Activated T-cell treated with anti-CD3 and anti-CD28 coated beads for 1 hour (primary cell): ENCODE measurements around the gene PCDHA7.
"Not testable (repeated sequence)": the region's sequence is repeated elsewhere in the genome, so short reads cannot be mapped to it uniquely, and the experiment has no call there.

Experiments used
- DNase-seq: peaks from one replicate; pipeline ENCODE4 v3.0.0-alpha.2; 2020; ENCODE audit warnings: low read depth

The PCDHA7 gene

DNA sequence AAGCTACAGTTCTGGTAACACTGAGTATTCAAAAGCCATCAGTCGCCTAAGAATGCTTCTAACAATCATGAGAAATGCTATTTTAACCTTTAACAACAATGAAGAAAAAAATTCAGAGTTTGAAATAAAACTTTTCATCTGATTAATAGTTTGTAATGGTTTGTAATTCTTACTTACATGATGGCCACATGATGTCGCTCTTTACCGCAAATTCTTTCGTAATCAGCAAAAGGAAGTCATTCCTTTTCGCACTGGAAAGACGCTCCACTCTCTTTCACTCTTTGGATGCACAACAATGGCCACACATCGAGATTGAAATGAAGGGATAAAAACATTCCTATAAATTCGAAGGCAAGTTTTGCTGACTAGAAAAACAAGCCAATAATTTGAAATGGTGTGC is at the start of gene PCDHA7:
Gene PCDHA7, plus strand, starts transcription at position 277 of the 400 bp plus-strand sequence. Its CDS starts 115 bp downstream, at position 392.
- no peak for DNase-seq

- DNase-seq: no peak
These were observed 48.0 kb upstream of the PCDHA7 start, which contains the start of gene PCDHA1 for GRCh38 chr5:140785905-140786686. PCDHA1 (plus strand) TSS chr5:140786140.

- not testable (repeated sequence) for DNase-seq
These were observed 46.6 kb upstream of the PCDHA7 start for GRCh38 chr5:140787422-140787821.

GRCh38 chr5:140787849-140788504 is 46.1 kb upstream of the PCDHA7 start:
- DNase-seq: not testable (repeated sequence)

- no peak for DNase-seq
These were observed 43.0 kb upstream of the PCDHA7 start for GRCh38 chr5:140791089-140791488.

DNA sequence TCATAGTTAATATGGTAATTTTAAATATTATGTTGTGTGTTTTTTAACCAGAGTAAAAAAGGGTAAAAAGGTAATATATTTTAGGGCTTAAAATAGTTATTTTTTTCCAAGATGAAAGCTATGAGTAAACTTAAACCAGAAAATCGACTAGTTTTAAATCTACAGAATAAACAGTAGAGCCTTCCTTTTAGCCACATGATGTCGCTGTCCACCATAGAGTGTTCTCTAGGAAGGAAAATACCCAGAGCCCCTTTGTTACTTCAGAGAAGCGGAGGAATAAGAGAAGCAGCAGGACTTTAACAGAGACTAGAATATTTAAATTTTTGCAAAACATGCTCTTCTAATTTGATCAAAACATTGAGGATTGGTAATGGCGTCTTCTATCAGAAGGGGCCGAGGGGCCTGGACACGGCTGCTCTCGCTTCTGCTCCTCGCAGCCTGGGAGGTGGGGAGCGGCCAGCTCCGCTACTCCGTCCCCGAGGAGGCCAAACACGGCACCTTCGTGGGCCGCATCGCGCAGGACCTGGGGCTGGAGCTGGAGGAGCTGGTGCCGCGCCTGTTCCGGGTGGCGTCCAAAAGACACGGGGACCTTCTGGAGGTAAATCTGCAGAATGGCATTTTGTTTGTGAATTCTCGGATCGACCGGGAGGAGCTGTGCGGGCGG is 39.3 kb upstream of the PCDHA7 start, which contains the start of gene PCDHA2:
Gene PCDHA2, plus strand, starts transcription at position 258 of the 664 bp plus-strand sequence.
- DNase-seq: no peak

- no peak for DNase-seq
These were observed 38.8 kb upstream of the PCDHA7 start for GRCh38 chr5:140795259-140795641.

DNA sequence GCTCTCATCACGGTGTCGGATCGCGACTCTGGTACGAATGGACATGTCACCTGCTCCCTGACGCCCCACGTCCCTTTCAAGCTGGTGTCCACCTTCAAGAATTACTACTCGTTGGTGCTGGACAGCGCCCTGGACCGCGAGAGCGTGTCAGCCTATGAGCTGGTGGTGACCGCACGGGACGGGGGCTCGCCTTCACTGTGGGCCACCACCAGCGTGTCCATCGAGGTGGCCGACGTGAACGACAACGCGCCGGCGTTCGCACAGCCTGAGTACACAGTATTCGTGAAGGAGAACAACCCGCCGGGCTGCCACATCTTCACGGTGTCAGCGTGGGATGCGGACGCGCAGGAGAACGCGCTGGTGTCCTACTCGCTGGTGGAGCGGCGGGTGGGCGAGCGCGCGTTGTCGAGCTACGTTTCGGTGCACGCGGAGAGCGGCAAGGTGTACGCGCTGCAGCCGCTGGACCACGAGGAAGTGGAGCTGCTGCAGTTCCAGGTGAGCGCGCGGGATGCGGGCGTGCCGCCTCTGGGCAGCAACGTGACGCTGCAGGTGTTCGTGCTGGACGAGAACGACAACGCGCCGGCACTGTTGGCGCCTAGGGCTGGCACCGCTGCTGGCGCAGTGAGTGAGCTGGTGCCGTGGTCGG is 37.9 kb upstream of the PCDHA7 start:
- not testable (repeated sequence) for DNase-seq

DNA sequence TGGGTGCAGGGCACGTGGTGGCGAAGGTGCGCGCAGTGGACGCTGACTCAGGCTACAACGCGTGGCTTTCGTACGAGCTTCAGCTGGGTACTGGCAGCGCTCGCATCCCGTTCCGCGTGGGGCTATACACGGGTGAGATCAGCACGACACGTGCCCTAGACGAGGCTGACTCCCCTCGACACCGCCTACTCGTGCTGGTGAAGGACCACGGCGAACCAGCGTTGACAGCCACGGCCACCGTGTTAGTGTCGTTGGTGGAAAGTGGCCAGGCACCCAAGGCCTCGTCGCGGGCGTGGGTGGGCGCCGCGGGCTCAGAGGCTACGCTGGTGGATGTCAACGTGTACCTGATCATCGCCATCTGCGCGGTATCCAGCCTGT is 37.4 kb upstream of the PCDHA7 start:
- no peak for DNase-seq

- no peak for DNase-seq
These were observed 33.1 kb upstream of the PCDHA7 start, which contains the start of gene PCDHA3 for GRCh38 chr5:140800816-140801493. PCDHA3 (plus strand) TSS chr5:140801057.

DNA sequence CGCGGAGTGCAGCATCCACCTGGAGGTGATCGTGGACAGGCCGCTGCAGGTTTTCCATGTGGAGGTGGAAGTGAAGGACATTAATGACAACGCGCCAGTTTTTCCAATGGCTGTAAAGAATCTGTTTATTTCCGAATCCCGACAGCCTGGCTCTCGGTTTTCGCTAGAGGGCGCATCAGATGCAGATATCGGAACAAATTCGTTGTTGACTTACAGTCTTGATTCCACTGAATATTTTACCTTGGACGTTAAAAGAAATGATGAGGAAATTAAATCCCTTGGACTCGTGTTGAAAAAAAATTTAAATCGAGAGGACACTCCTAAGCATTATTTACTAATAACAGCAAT is 32.6 kb upstream of the PCDHA7 start:
- DNase-seq: no peak

- DNase-seq: not testable (repeated sequence)
These were observed 31.7 kb upstream of the PCDHA7 start for GRCh38 chr5:140802381-140802780.

DNA sequence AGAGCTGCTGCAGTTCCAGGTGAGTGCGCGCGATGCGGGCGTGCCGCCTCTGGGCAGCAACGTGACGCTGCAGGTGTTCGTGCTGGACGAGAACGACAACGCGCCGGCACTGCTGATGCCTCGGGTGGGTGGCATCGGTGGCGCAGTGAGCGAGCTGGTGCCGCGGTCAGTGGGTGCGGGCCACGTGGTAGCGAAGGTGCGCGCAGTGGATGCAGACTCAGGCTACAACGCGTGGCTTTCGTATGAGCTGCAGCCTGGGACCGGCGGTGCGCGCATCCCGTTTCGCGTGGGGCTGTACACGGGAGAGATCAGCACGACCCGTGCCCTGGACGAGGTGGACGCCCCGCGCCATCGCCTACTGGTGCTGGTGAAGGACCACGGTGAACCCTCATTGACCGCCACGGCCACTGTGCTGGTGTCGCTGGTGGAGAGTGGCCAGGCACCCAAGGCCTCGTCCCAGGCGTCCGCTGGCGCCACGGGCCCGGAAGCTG is 31.2 kb upstream of the PCDHA7 start:
- DNase-seq: no peak

- no peak for DNase-seq
These were observed 27.0 kb upstream of the PCDHA7 start, which contains the start of gene PCDHA4 for GRCh38 chr5:140806834-140807775. PCDHA4 (plus strand) TSS chr5:140807068.

DNA sequence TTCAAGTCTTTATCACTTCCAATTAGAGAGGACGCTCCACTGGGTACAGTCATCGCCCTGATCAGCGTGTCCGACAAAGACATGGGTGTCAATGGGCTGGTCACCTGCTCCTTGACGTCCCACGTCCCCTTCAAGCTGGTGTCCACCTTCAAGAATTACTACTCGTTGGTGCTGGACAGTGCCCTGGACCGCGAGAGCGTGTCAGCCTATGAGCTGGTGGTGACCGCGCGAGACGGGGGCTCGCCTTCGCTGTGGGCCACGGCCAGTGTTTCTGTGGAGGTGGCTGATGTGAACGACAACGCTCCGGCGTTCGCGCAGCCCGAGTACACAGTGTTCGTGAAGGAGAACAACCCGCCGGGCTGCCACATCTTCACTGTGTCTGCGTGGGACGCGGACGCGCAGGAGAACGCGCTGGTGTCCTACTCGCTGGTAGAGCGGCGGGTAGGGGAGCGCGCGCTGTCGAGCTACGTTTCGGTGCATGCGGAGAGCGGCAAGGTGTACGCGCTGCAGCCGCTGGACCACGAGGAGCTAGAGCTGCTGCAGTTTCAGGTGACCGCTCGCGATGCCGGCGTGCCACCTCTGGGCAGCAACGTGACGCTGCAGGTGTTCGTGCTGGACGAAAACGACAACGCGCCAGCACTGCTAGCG is 25.7 kb upstream of the PCDHA7 start:
- not testable (repeated sequence) for DNase-seq

DNA sequence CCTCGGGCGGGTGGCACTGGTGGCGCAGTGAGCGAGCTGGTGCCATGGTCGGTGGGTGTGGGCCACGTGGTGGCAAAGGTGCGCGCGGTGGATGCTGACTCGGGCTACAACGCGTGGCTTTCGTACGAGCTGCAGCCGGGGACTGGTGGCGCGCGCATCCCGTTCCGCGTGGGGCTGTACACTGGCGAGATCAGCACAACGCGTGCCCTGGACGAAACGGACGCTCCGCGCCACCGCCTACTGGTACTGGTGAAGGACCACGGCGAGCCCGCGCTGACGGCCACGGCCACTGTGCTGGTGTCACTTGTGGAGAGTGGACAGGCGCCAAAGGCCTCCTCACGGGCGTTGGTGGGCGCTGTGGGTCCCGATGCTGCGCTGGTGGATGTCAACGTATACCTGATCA is 25.2 kb upstream of the PCDHA7 start:
- no peak for DNase-seq

DNA sequence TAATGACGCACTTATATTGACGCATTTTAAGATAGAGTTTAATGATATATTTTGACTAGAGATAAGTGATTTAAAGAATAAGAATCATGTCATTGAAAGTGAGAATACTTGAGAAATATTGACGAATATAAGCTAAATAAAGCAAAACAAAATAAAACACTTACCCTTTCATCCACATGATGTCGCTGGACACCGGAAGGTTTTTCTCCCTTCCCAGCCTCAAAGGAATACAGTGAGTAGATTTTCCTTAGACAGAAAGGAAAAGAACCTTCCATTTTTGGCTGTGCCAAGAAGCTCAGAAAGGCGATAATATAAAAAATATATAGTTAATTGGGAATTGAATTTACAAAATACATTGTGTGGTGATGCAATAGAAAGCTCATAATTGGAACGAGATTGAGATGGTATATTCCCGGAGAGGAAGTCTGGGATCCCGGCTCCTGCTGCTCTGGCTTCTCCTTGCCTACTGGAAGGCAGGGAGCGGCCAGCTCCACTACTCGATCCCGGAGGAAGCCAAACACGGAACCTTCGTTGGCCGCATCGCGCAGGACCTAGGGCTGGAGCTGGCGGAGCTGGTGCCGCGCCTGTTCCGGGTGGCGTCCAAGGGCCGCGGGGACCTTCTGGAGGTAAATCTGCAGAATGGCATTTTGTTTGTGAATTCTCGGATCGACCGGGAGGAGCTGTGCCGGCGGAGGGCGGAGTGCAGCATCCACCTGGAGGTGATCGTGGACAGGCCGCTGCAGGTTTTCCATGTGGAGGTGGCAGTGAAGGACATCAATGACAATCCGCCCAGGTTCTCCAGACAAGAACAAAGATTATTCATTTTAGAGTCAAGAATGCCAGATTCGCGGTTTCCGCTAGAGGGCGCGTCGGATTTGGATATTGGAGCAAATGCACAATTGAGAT is 12.4 kb upstream of the PCDHA7 start, which contains the start of gene PCDHA5:
Gene PCDHA5, plus strand, starts transcription at position 239 of the 906 bp plus-strand sequence.
- DNase-seq: no peak

DNA sequence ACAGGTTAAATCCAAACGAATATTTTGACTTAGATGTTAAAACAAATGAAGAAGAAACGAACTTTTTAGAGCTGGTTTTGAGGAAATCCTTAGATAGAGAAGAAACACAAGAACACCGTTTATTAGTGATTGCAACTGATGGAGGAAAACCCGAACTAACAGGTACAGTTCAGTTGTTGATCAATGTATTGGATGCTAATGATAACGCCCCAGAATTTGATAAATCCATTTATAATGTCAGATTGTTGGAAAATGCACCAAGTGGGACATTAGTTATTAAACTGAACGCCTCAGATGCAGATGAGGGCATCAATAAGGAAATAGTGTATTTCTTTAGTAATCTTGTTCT is 11.8 kb upstream of the PCDHA7 start:
- DNase-seq: no peak

- DNase-seq: not testable (repeated sequence)
These were observed 11.1 kb upstream of the PCDHA7 start for GRCh38 chr5:140822969-140823368.
